ENCODE data around the gene AQP12A.

GRCh38 chr2:240701736-240702639, 10.3 kb downstream of the AQP12A start:
- TF ChIP-seq POLR2A (IDR thresholded peaks at IDR 0.05) (no peak), CTCF (IDR thresholded peaks at IDR 0.05) (no peak), EP300 (IDR thresholded peaks at IDR 0.05) (no peak), POLR2AphosphoS5 (IDR thresholded peaks at IDR 0.05) (no peak)

Measured in gastroesophageal sphincter (tissue), 3 donors.